Central memory CD8-positive, alpha-beta T cell (primary cell): ENCODE data around the gene CCDC7.
"Not testable (repeated sequence)": the region's sequence is repeated elsewhere in the genome, so short reads cannot be mapped to it uniquely, and the experiment has no call there.

Experiments used
- ATAC-seq: fragments of 150-1000 bp; cut with Tn5 transposase; replicated peaks from 2 replicates; pipeline ENCODE4 v1.10.0; 2022; ENCODE audit warnings: mild to moderate bottlenecking, moderate FRiP score, moderate number of reproducible peaks; ENCODE audit not compliant: poor library complexity, severe bottlenecking; ENCODE audit errors: extremely low read depth
- DNase-seq, 2 donors: peaks; one replicate each; pipeline ENCODE4 v3.0.0; 2021; ENCODE audit warnings: low spot score in 2 of 2
- H3K27ac Mint-ChIP-seq: one replicate; pipeline ENCODE4 v1.8.0; 2022; ENCODE audit warnings: low read depth, mild to moderate bottlenecking, moderate library complexity, mixed read lengths
- H3K27me3 Mint-ChIP-seq: one replicate; pipeline ENCODE4 v1.8.0; 2022; ENCODE audit warnings: mixed read lengths
- H3K36me3 Mint-ChIP-seq: one replicate; pipeline ENCODE4 v1.8.0; 2022; ENCODE audit warnings: mild to moderate bottlenecking, moderate library complexity, mixed read lengths; ENCODE audit not compliant: insufficient read depth
- H3K4me1 Mint-ChIP-seq: one replicate; pipeline ENCODE4 v1.8.0; 2022; ENCODE audit warnings: mixed read lengths
- H3K4me3 Mint-ChIP-seq: one replicate; pipeline ENCODE4 v1.8.0; 2022; ENCODE audit warnings: mild to moderate bottlenecking, moderate library complexity, mixed read lengths
- H3K9me3 Mint-ChIP-seq: one replicate; pipeline ENCODE4 v1.8.0; 2022; ENCODE audit warnings: mixed read lengths

CCDC7 gene

GRCh38 chr10:32445740-32446535 lies at the start of gene CCDC7:
TSS of gene CCDC7 (plus strand) at chr10:32446140. CDS start at chr10:32451643, 5,503 bp downstream.
- Mint-ChIP-seq H3K36me3 (peaks cover 10% of the 10 kb centered on the region), H3K27me3 (peaks cover 6% of the 10 kb centered on the region), H3K27ac (peak within 1 kb of the TSS; percentile 96), H3K9me3 (no peaks in the 10 kb centered on the region), H3K4me1 (peaks cover 8% of the 10 kb centered on the region), H3K4me3 (peak within 1 kb of the TSS; percentile 86)
- DNase-seq (peak; percentile 71 to 81), ATAC-seq (peak; percentile 97)

GRCh38 chr10:32397163-32397562 lies 48.8 kb upstream of the CCDC7 start:
- H3K36me3 Mint-ChIP-seq, ATAC-seq, H3K4me3 Mint-ChIP-seq, H3K27ac Mint-ChIP-seq, H3K4me1 Mint-ChIP-seq, DNase-seq, H3K9me3 Mint-ChIP-seq, H3K27me3 Mint-ChIP-seq: not testable (repeated sequence)

- not testable (repeated sequence) for DNase-seq, H3K9me3 Mint-ChIP-seq, H3K27me3 Mint-ChIP-seq, H3K4me1 Mint-ChIP-seq, H3K4me3 Mint-ChIP-seq, ATAC-seq, H3K27ac Mint-ChIP-seq, H3K36me3 Mint-ChIP-seq
These were observed 46.2 kb upstream of the CCDC7 start for GRCh38 chr10:32399720-32400119.

DNA sequence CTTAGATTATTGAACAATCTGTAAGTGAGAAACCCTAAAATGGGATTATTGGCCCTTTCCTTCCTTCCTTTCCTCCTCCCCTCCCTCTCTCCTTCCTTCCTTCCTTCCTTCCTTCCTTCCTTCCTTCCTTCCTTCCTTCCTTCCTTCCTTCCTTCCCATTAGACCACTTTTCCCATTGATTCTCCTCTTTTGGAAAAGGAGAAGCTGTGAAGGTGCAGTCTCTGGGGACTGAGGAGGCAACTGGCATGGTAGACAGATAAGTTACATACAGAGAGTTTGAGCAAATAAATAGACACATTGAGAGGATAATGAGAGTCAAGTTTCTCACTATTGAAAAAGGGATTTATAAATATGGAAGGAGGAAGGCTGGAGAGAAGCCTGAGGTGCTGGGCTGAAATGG lies 45.0 kb upstream of the CCDC7 start:
- H3K9me3 Mint-ChIP-seq, result no peaks in the 10 kb centered on the region
- H3K36me3 Mint-ChIP-seq, result no peaks in the 10 kb centered on the region
- no peak overlapping the region for H3K4me3 Mint-ChIP-seq
- no peaks in the 10 kb centered on the region for H3K4me1 Mint-ChIP-seq
- no peak overlapping the region for H3K27ac Mint-ChIP-seq
- no peak for ATAC-seq
- H3K27me3 Mint-ChIP-seq, result no peaks in the 10 kb centered on the region
- no peak for DNase-seq

DNA sequence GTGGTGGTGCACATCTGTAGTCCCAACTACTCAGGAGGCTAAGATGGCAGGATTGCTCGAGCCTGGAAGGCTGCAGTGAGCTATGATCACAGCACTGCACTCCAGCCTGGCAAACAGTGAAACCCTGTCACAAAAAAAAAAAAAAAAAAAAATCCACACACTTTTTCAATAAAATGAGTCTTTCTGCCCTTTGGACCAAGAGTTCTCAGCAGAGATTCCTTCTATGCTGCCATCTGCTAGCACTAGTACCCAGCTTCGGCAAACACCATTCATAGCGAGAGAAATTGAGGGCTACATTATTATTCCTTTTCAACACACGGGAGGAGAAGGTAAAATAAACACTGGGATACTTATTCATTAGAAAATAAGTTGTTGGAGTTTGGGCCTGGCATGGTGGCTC lies 43.4 kb upstream of the CCDC7 start:
- no peak for DNase-seq
- H3K27me3 Mint-ChIP-seq, result no peaks in the 10 kb centered on the region
- no peaks in the 10 kb centered on the region for H3K4me1 Mint-ChIP-seq
- ATAC-seq, result no peak
- H3K27ac Mint-ChIP-seq, result no peak overlapping the region
- no peak overlapping the region for H3K4me3 Mint-ChIP-seq
- no peaks in the 10 kb centered on the region for H3K36me3 Mint-ChIP-seq
- no peaks in the 10 kb centered on the region for H3K9me3 Mint-ChIP-seq

DNA sequence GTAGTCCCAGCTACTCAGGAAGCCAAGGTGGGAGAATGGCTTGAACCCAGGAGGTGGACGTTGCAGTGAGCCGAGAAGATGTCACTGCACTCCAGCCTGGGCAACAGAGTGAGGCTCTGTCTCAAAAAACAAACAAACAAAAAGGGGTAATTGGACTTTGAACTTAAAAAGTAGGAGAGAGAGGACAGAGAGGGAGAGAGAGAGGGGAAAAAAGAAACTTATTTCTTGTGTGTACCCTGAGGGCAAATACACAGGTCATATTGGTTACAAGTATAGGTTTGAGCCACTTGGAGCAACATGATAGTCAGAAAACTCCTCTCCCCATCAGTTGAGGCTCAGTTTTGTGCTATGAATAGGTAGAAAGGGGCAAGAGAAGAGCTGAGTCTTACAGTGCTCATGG lies 42.8 kb upstream of the CCDC7 start:
- Mint-ChIP-seq H3K27ac (no peak overlapping the region), H3K4me1 (no peaks in the 10 kb centered on the region), H3K4me3 (no peak overlapping the region), H3K27me3 (no peaks in the 10 kb centered on the region), H3K36me3 (no peaks in the 10 kb centered on the region), H3K9me3 (no peaks in the 10 kb centered on the region)
- ATAC-seq, result no peak
- no peak for DNase-seq

DNA sequence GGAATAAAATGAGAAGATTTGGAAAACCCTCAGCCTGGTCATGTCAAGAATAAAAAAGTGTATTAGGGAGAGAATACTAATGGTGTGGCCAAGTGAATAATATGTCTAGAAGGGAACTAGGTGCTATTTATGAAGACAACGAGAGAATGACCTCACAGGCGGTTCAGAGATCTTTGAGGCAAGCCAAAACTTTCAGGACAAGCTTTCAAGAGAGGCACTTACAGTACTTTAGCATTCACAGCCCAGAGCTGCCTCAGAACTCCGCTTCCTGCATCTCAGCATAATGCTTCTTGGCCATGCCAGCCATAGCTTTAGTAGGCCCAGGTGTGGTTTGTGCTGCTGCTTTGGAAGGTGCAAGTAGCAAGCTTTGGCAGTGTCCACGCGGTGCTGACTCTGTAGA lies 37.2 kb upstream of the CCDC7 start:
- Mint-ChIP-seq H3K9me3 (no peaks in the 10 kb centered on the region), H3K27ac (no peak overlapping the region), H3K27me3 (no peaks in the 10 kb centered on the region), H3K36me3 (no peaks in the 10 kb centered on the region), H3K4me3 (no peak overlapping the region), H3K4me1 (no peaks in the 10 kb centered on the region)
- no peak for DNase-seq
- ATAC-seq, result no peak

DNA sequence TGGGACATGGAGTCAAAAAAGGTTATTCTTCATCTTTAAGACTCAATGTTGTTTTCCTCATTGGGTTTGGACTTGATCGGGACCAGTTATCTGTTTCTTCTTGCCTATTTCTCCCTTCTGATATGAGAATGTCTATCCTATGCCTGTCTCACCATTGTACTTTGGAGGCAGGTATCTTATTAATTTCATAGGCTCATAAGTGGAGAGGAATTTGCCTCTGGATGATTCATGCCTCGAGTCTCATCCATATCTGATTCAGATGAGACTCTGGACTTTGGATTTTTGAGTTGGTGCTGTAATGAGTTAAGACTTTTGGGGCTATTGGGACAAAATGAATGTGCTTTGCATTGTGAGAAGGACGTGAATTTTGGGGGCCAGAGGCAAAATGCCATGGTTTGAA lies 36.2 kb upstream of the CCDC7 start:
- H3K27ac Mint-ChIP-seq, result no peak overlapping the region
- peaks cover 9% of the 10 kb centered on the region for H3K27me3 Mint-ChIP-seq
- no peak for ATAC-seq
- H3K4me3 Mint-ChIP-seq, result no peak overlapping the region
- H3K36me3 Mint-ChIP-seq, result no peaks in the 10 kb centered on the region
- no peaks in the 10 kb centered on the region for H3K9me3 Mint-ChIP-seq
- no peak for DNase-seq
- H3K4me1 Mint-ChIP-seq, result no peaks in the 10 kb centered on the region

GRCh38 chr10:32410569-32410968 lies 35.4 kb upstream of the CCDC7 start:
- peaks cover 9% of the 10 kb centered on the region for H3K27me3 Mint-ChIP-seq
- no peak overlapping the region for H3K27ac Mint-ChIP-seq
- H3K4me1 Mint-ChIP-seq, result no peaks in the 10 kb centered on the region
- H3K36me3 Mint-ChIP-seq, result no peaks in the 10 kb centered on the region
- H3K4me3 Mint-ChIP-seq, result no peak overlapping the region
- DNase-seq (no peak), ATAC-seq (no peak)
- H3K9me3 Mint-ChIP-seq, result no peaks in the 10 kb centered on the region

GRCh38 chr10:32411797-32412498 lies 34.0 kb upstream of the CCDC7 start:
- H3K4me3 Mint-ChIP-seq, result no peak overlapping the region
- H3K27ac Mint-ChIP-seq, result no peak overlapping the region
- no peaks in the 10 kb centered on the region for H3K9me3 Mint-ChIP-seq
- DNase-seq (no peak), ATAC-seq (no peak)
- no peaks in the 10 kb centered on the region for H3K4me1 Mint-ChIP-seq
- peaks cover 9% of the 10 kb centered on the region for H3K27me3 Mint-ChIP-seq
- no peaks in the 10 kb centered on the region for H3K36me3 Mint-ChIP-seq

- Mint-ChIP-seq H3K27me3 (peaks cover 9% of the 10 kb centered on the region), H3K27ac (no peak overlapping the region), H3K4me1 (no peaks in the 10 kb centered on the region), H3K36me3 (no peaks in the 10 kb centered on the region), H3K9me3 (no peaks in the 10 kb centered on the region), H3K4me3 (no peak overlapping the region)
- no peak for ATAC-seq
- no peak for DNase-seq
These were observed 33.5 kb upstream of the CCDC7 start for GRCh38 chr10:32412499-32412853.

DNA sequence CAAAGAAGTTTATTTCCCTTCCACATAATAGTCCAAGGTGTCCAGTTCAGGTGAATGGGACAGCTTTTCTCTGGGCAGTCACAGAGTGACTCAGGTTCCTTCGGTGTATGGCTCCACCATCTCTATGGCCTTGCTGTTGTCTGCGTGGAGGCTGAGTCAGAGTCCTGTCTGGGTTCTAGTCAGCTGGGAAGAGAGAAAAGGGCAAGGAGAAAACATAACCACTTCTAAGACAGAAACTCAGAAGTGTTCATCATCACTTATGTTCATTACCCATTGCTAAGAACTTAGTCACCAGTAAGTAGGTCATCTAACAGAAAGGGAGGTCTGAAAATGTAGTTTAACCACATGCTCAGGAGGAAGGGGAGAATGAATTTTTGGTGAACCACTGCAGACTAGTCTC lies 32.4 kb upstream of the CCDC7 start:
- Mint-ChIP-seq H3K9me3 (no peaks in the 10 kb centered on the region), H3K27ac (no peak overlapping the region), H3K4me1 (no peaks in the 10 kb centered on the region), H3K27me3 (peaks cover 9% of the 10 kb centered on the region), H3K4me3 (no peak overlapping the region), H3K36me3 (peaks cover 2% of the 10 kb centered on the region)
- DNase-seq, result no peak
- no peak for ATAC-seq

GRCh38 chr10:32415361-32415760 lies 30.6 kb upstream of the CCDC7 start:
- no peaks in the 10 kb centered on the region for H3K4me1 Mint-ChIP-seq
- no peak overlapping the region for H3K4me3 Mint-ChIP-seq
- no peak for ATAC-seq
- H3K27ac Mint-ChIP-seq, result no peak overlapping the region
- DNase-seq, result no peak
- peaks cover 2% of the 10 kb centered on the region for H3K36me3 Mint-ChIP-seq
- peaks cover 9% of the 10 kb centered on the region for H3K27me3 Mint-ChIP-seq
- no peaks in the 10 kb centered on the region for H3K9me3 Mint-ChIP-seq
